H1 (cell line): ENCODE results near the gene GNB1.
"Not testable (repeated sequence)": the region's sequence is repeated elsewhere in the genome, so short reads cannot be mapped to it uniquely, and the experiment has no call there.

Source experiments
- CBX5 ChIP-seq: fragments of 300-800, 300-1000 bp; sonication (generic); IDR thresholded peaks from 2 replicates; pipeline ENCODE4 v1.7.1; 2016; ENCODE audit warnings: antibody characterized with exemption, low read length, low read depth
- CHD2 ChIP-seq: IDR thresholded peaks from 2 replicates; pipeline ENCODE4 v1.6.1; 2012; ENCODE audit warnings: low read length, improper control_type of control experiment
- CTCF ChIP-seq, 3 experiments: IDR thresholded peaks; 1 replicate in 2 of 3; 2 replicates in 1 of 3; pipeline versions ENCODE4 v1.5.1 to v1.6.1; 2011; ENCODE audit warnings: low read length in 3 of 3, mild to moderate bottlenecking in 3 of 3, inconsistent platforms in 2 of 3, low read depth in 1 of 3, moderate library complexity in 1 of 3; ENCODE audit not compliant: insufficient read depth in 1 of 3; ENCODE audit errors: control extremely low read depth in 1 of 3
- MAX ChIP-seq: IDR thresholded peaks from 2 replicates; pipeline ENCODE4 v1.6.1; 2012; ENCODE audit warnings: inconsistent platforms
- SP1 ChIP-seq: IDR thresholded peaks from 2 replicates; pipeline ENCODE4 v1.6.1; 2011; ENCODE audit warnings: low read depth, low read length

GRCh38 chr1:1738799-1739337 is 152.0 kb downstream of the GNB1 start:
- not testable (repeated sequence) for TF ChIP-seq SP1; CBX5; CTCF (IDR thresholded peaks at IDR 0.05; ENCODE audit: control extremely low read depth in 1 of 3, insufficient read depth in 1 of 3, low read depth in 1 of 3, low read length in 3 of 3); CHD2; MAX
